Neural cell (in vitro differentiated cells): ENCODE data around the gene TMEM87A. TPM values are rescaled to one million over a fixed set of nuclear protein-coding genes. Genes with fewer than 3 reads are reported as not detected.

Experiments used
- H2AFZ ChIP-seq: fragments of 200-600, 300-800 bp; sonication (generic), shearing (Covaris generic); 2 replicates; pipeline ENCODE4 v1.6.0; 2014; ENCODE audit warnings: low read depth, mild to moderate bottlenecking, antibody characterized with exemption, low read length, moderate library complexity
- H3F3A ChIP-seq: fragments of 200-600 bp; shearing (Covaris generic); 2 replicates; pipeline ENCODE4 v1.6.1; 2016; ENCODE audit warnings: mild to moderate bottlenecking, moderate library complexity, mixed read lengths, antibody characterized with exemption, low read length; ENCODE audit not compliant: insufficient read depth, poor library complexity, severe bottlenecking
- H3K27ac ChIP-seq: fragments of 200-600, 300-800 bp; sonication (generic), shearing (Covaris generic); 2 replicates; pipeline ENCODE4 v1.5.1; 2014; ENCODE audit warnings: mild to moderate bottlenecking, low read length, moderate library complexity
- H3K27me3 ChIP-seq: fragments of 300-800, 200-600 bp; sonication (generic), shearing (Covaris generic); 2 replicates; pipeline ENCODE4 v1.6.0; 2014; ENCODE audit warnings: mild to moderate bottlenecking, low read depth, low read length, moderate library complexity; ENCODE audit not compliant: insufficient read depth
- H3K36me3 ChIP-seq: fragments of 300-800, 200-600 bp; sonication (generic), shearing (Covaris generic); 2 replicates; pipeline ENCODE4 v1.5.1; 2014; ENCODE audit warnings: mild to moderate bottlenecking, antibody characterized with exemption, low read length, moderate library complexity; ENCODE audit not compliant: insufficient read depth
- H3K4me2 ChIP-seq: fragments of 300-800, 200-600 bp; sonication (generic), shearing (Covaris generic); 2 replicates; pipeline ENCODE4 v1.6.0; 2014; ENCODE audit warnings: mild to moderate bottlenecking, low read length
- H3K4me3 ChIP-seq: fragments of 300-800, 200-600 bp; sonication (generic), shearing (Covaris generic); 2 replicates; pipeline ENCODE4 v1.5.1; 2014; ENCODE audit warnings: mild to moderate bottlenecking, low read length, moderate library complexity
- H3K79me2 ChIP-seq: fragments of 200-600 bp; shearing (Covaris generic); replicated peaks from 2 replicates; pipeline ENCODE4 v1.6.0; 2014; ENCODE audit warnings: mild to moderate bottlenecking, low read length, moderate library complexity; ENCODE audit not compliant: insufficient read depth
- H3K9ac ChIP-seq: fragments of 300-800, 200-600 bp; sonication (generic), shearing (Covaris generic); 2 replicates; pipeline ENCODE4 v1.6.1; 2016; ENCODE audit warnings: mild to moderate bottlenecking, low read length, mixed read lengths
- H3K9me2 ChIP-seq: fragments of 200-600 bp; shearing (Covaris generic); 2 replicates; pipeline ENCODE4 v1.6.1; 2016; ENCODE audit warnings: mild to moderate bottlenecking, low read length, mixed read lengths; ENCODE audit not compliant: insufficient read depth
- H3K9me3 ChIP-seq: fragments of 200-600, 300-800 bp; sonication (generic), shearing (Covaris generic); 2 replicates; pipeline ENCODE4 v1.6.1; 2016; ENCODE audit warnings: mild to moderate bottlenecking, mixed run types, low read length, moderate library complexity, mixed read lengths
- H4K20me1 ChIP-seq: fragments of 200-600 bp; shearing (Covaris generic); 2 replicates; pipeline ENCODE4 v1.6.1; 2016; ENCODE audit warnings: mild to moderate bottlenecking, mixed run types; ENCODE audit not compliant: insufficient read depth
- CTCF ChIP-seq: fragments of 450-650 bp; IDR thresholded peaks from 2 replicates; pipeline ENCODE4 v1.5.1; 2014; ENCODE audit warnings: antibody characterized with exemption, mild to moderate bottlenecking, moderate library complexity; ENCODE audit not compliant: poor library complexity, severe bottlenecking
- EP300 ChIP-seq: fragments of 450-650 bp; conservative IDR thresholded peaks from 2 replicates; pipeline ENCODE4 v1.6.1; 2014; ENCODE audit warnings: antibody characterized with exemption, mild to moderate bottlenecking, moderate library complexity; ENCODE audit not compliant: poor library complexity, severe bottlenecking
- EZH2 ChIP-seq: fragments of 200-600, 300-800 bp; shearing (Covaris generic), sonication (generic); IDR thresholded peaks from 2 replicates; pipeline ENCODE4 v1.6.1; 2014; ENCODE audit warnings: antibody characterized with exemption, low read length, borderline replicate concordance, mild to moderate bottlenecking; ENCODE audit not compliant: insufficient read depth, poor library complexity, severe bottlenecking
- MXI1 ChIP-seq: fragments of 450-650 bp; conservative IDR thresholded peaks from 2 replicates; pipeline ENCODE4 v1.6.1; 2014; ENCODE audit warnings: antibody characterized with exemption, mild to moderate bottlenecking; ENCODE audit not compliant: poor library complexity, severe bottlenecking
- POLR2AphosphoS5 ChIP-seq: IDR thresholded peaks from 2 replicates; pipeline ENCODE4 v1.6.1; 2012
- RAD21 ChIP-seq: fragments of 450-650 bp; conservative IDR thresholded peaks from 2 replicates; pipeline ENCODE4 v1.6.1; 2014; ENCODE audit warnings: antibody characterized with exemption, mild to moderate bottlenecking, moderate library complexity
- REST ChIP-seq: IDR thresholded peaks from 2 replicates; pipeline ENCODE4 v1.6.1; 2012; ENCODE audit warnings: borderline replicate concordance
- SMC3 ChIP-seq: fragments of 450-650 bp; conservative IDR thresholded peaks from 2 replicates; pipeline ENCODE4 v1.6.1; 2014; ENCODE audit warnings: antibody characterized with exemption, mild to moderate bottlenecking, moderate library complexity; ENCODE audit not compliant: poor library complexity
- TAF1 ChIP-seq: IDR thresholded peaks from 2 replicates; pipeline ENCODE4 v1.6.1; 2012; ENCODE audit warnings: low read depth
- polyA plus RNA-seq: library from polyadenylated mRNA; depleted of rRNA; stranded (reverse); fragments of >200 nt; gene quantifications from 2 replicates; pipeline ENCODE4 v1.2.3, GENCODE V29; 2014

TMEM87A gene
- polyA plus RNA-seq, 1 donor from 2014 or later: 50.4 TPM

- H3K36me3 ChIP-seq: no peaks in the 10 kb centered on the region
- no peak overlapping the region for H3K27ac ChIP-seq
- no peaks in the 10 kb centered on the region for H3F3A ChIP-seq
- H4K20me1 ChIP-seq: no peaks in the 10 kb centered on the region
- no peak for TF ChIP-seq EP300
- no peak overlapping the region for H3K4me3 ChIP-seq
- H3K9ac ChIP-seq: no peak overlapping the region
- no peaks in the 10 kb centered on the region for H3K9me3 ChIP-seq
- H3K9me2 ChIP-seq: no peaks in the 10 kb centered on the region
- H3K4me2 ChIP-seq: no peak overlapping the region
- no peaks in the 10 kb centered on the region for H3K27me3 ChIP-seq
- peaks cover 20% of the 10 kb centered on the region for H3K79me2 ChIP-seq
- H2AFZ ChIP-seq: no peak overlapping the region
Observed at GRCh38 chr15:42275780-42276391, 2.7 kb upstream of the TMEM87A start.

GRCh38 chr15:42274702-42274989, 1.4 kb upstream of the TMEM87A start:
- H3K79me2 ChIP-seq: peaks cover 29% of the 10 kb centered on the region

More at GRCh38 chr15:42274702-42274989, 1.4 kb upstream of the TMEM87A start:
- Histone ChIP-seq H3K36me3 (no peaks in the 10 kb centered on the region), H3K4me2 (no peak overlapping the region), H3K27me3 (no peaks in the 10 kb centered on the region), H3K9me2 (no peaks in the 10 kb centered on the region), H2AFZ (no peak overlapping the region), H3K4me3 (no peak overlapping the region), H3K9ac (no peak overlapping the region), H3K9me3 (no peaks in the 10 kb centered on the region), H3F3A (no peaks in the 10 kb centered on the region), H3K27ac (no peak overlapping the region), H4K20me1 (no peaks in the 10 kb centered on the region)
- TF ChIP-seq EZH2 (no peak), MXI1 (no peak), TAF1 (no peak), RAD21 (no peak), EP300 (no peak), POLR2AphosphoS5 (no peak), CTCF (no peak), REST (no peak), SMC3 (no peak)
